NCI-H2196 treated with DMSO at 0.1 percent for 48 hours (cell line): Measurements from ENCODE around the gene POLD1.

ENCODE experiments used
- DNase-seq: peaks from one replicate; lab custom pipeline; 2025; ENCODE audit not compliant: unreplicated experiment; lab: John Stamatoyannopoulos, UW

Gene POLD1

DNA sequence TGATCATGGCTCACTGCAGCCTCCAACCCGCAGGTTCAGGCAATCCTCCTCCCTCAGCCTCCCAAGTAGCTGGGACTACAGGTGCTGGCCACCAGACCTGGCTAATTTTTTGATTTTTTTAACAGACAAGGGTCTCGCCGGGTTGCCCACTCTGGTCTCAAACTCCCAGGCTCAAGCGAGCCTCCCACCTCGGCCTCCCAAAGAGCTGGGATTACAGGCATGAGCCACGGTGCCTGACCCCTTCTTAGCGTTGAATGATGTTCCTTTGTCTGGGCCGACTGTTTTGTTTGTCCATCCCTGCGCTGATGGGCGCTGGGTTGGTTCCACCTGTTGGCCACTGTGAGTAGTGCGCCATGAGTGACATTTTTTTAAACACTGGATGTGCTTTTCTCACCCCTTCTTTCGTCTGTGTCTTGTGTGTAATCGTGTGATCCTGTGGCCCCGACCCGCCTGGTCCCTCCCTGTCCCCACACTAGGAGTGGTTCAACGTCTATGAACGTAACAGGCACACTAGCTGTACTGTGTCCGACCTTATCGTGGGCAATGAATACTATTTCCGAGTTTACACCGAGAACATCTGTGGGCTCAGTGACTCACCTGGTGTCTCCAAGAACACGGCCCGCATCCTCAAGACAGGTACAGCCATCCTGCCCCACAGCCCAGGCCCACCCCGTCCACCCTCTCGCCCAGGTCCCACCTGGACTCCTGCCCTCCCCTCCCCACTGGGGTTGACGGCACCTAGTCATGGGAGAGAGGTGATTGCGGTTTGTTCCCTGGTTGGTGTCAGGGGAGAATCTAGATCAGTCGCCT is 77.1 kb downstream of the POLD1 start:
- peak; percentile 62 for DNase-seq

GRCh38 chr19:50462970-50463369 is 78.8 kb downstream of the POLD1 start:
- no peak for DNase-seq

DNA sequence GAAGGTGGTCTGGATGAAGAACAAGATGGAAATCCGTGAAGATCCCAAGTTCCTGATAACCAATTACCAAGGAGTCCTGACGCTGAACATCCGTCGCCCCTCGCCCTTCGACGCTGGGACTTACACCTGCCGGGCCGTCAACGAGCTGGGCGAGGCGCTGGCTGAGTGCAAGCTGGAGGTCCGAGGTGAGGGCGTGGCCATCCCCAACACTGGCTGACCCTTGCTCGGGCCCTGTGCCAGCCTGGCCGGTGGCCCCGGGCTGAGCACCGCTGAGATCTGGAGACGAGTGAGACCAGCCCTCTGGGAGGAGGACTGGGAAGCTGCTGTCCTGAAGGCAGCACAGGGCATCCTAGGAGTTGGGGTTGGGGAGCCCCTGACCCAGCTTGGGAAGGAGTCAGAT is 80.2 kb downstream of the POLD1 start:
- no peak for DNase-seq

DNA sequence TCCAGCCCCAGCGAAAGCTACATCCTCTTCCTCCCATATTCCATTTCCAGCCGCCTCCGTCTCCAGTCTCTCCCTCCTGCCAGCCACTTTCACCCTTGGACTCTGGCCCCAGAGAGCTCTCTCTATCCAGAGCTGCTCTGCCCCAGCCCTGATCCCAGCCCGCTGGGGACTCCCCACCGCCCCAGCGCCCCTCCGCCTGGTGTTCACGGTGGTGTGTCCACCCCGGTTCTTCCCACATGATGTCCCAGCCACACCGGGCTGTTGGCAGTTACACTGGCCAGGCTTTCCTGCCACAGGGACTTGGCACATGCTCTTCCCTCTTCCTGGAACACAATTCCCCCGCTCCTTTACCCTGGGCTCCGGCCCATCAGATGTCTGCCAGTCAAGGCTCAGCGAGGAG is 80.9 kb downstream of the POLD1 start:
- no peak for DNase-seq

- DNase-seq = peak; percentile 27
Observed at GRCh38 chr19:50465986-50466705, 82.0 kb downstream of the POLD1 start.

DNA sequence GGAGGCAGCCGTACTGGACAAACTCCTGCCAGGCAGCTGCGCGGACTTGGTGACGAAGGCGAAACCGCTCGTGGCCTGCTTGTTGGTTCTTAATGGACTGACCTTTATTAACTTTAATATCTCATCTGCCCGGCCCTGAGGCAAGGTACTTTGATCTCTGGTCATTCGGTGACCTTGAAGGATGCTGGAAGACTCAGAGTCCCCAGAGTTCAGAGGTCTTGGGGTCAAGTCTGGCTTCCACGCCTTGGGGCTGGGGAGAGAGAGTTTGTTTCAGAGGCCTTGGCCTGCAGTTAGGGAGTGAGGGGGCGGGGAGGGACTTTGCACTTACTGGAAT is 82.5 kb downstream of the POLD1 start:
- DNase-seq = no peak

DNA sequence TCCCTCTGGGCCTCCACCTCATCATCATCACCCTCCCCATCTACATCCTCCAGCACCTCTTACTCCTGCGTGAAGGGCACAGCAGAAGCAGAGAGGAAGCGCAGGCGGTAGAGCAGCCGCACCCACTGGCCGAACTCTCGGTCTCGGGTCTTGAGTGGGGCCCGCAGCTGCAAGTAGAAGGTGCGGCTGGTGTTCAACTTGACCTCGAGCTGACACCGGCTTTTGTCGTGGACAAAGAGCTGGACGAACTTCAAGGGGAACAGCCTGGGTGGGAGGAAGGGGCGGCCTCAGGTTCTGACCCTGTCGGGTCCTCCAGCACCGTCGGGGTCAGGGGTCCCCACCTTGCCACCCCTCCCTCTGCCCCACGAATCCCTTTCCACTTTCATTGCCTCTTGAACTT is 83.4 kb downstream of the POLD1 start:
- no peak for DNase-seq
